Suprapubic skin (tissue), 4 donors: ENCODE measurements around the gene OTOG. TPM values are rescaled to one million over a fixed set of nuclear protein-coding genes. Genes with fewer than 3 reads are reported as not detected.

Experiments
- DNase-seq, 2 donors: peaks; one replicate each; pipeline ENCODE4 v3.0.0-alpha.2; 2019; ENCODE audit warnings: low spot score in 2 of 2
- H3K27ac ChIP-seq: fragments of 200-600 bp; sonication (generic); one replicate; pipeline ENCODE4 v1.5.1; 2019
- H3K27me3 ChIP-seq: fragments of 200-600 bp; sonication (generic); one replicate; pipeline ENCODE4 v1.5.1; 2019
- H3K36me3 ChIP-seq: fragments of 200-600 bp; sonication (generic); one replicate; pipeline ENCODE4 v1.5.1; 2019
- H3K4me1 ChIP-seq: fragments of 200-600 bp; sonication (generic); one replicate; pipeline ENCODE4 v1.5.1; 2019
- H3K4me3 ChIP-seq: fragments of 200-600 bp; sonication (generic); one replicate; pipeline ENCODE4 v1.5.1; 2019; ENCODE audit warnings: mild to moderate bottlenecking
- H3K9me3 ChIP-seq: fragments of 200-600 bp; sonication (generic); one replicate; pipeline ENCODE4 v1.5.1; 2019
- CTCF ChIP-seq, 2 donors: fragments of 200-600 bp in 1 of 2; fragments of 450-650 bp in 1 of 2; sonication (generic) in 1 of 2; IDR thresholded peaks; one replicate each; pipeline ENCODE4 v1.5.1; 2016 to 2019; ENCODE audit warnings: antibody characterized with exemption in 2 of 2, mild to moderate bottlenecking in 1 of 2, moderate library complexity in 1 of 2
- EP300 ChIP-seq: sonication (generic); formaldehyde crosslinking; IDR thresholded peaks from one replicate; pipeline ENCODE4 v1.6.1; 2017; ENCODE audit warnings: antibody characterized with exemption
- POLR2A ChIP-seq, 2 donors: fragments of 450-650 bp; IDR thresholded peaks; one replicate each; pipeline ENCODE4 v1.6.1; 2017; ENCODE audit warnings: antibody characterized with exemption in 2 of 2, mild to moderate bottlenecking in 2 of 2, moderate library complexity in 2 of 2
- POLR2AphosphoS5 ChIP-seq, 3 donors: sonication (generic); formaldehyde crosslinking; IDR thresholded peaks; one replicate each; pipeline ENCODE4 v1.6.1; 2017; ENCODE audit warnings: antibody characterized with exemption in 3 of 3
- whole genome bisulfite sequencing: methylation state at CpG from one replicate; pipeline ENCODE4 v1.1.5; 2018; 5-methylcytosine and 5-hydroxymethylcytosine counted together
- total RNA-seq, 4 donors: library from RNA; depleted of rRNA; stranded (reverse); fragments of >200 nt; gene quantifications; one replicate each; pipeline ENCODE4 v1.1.0, GENCODE V29; 2016

The OTOG gene
- total RNA-seq, 4 donors from 2014 or later: not detected

- Histone ChIP-seq H3K36me3 (no peaks in the 10 kb centered on the region), H3K27ac (no peak overlapping the region), H3K4me1 (no peaks in the 10 kb centered on the region), H3K27me3 (peaks cover 4% of the 10 kb centered on the region), H3K4me3 (no peak overlapping the region), H3K9me3 (no peaks in the 10 kb centered on the region)
- no peak for TF ChIP-seq POLR2A (IDR thresholded peaks at IDR 0.05)
- TF ChIP-seq POLR2AphosphoS5 (IDR thresholded peaks at IDR 0.05): no peak
- no peak for TF ChIP-seq CTCF (IDR thresholded peaks at IDR 0.05)
- TF ChIP-seq EP300: no peak
- peak in 1 of 2 donors; percentile 44 for DNase-seq
- WGBS: 90% methylated on average over 4 of the region's 14 CpGs
Observed at GRCh38 chr11:17643506-17644405, 96.7 kb downstream of the OTOG start.

- TF ChIP-seq POLR2AphosphoS5 (IDR thresholded peaks at IDR 0.05) (no peak), CTCF (IDR thresholded peaks at IDR 0.05) (no peak), POLR2A (IDR thresholded peaks at IDR 0.05) (no peak), EP300 (no peak)
- no peak overlapping the region for H3K27ac ChIP-seq
- 94% methylated on average over 9 of the region's 15 CpGs for WGBS
- H3K9me3 ChIP-seq: no peaks in the 10 kb centered on the region
- no peaks in the 10 kb centered on the region for H3K36me3 ChIP-seq
- no peaks in the 10 kb centered on the region for H3K4me1 ChIP-seq
- H3K4me3 ChIP-seq: no peak overlapping the region
- H3K27me3 ChIP-seq: peaks cover 10% of the 10 kb centered on the region
- DNase-seq: no peak
Observed at GRCh38 chr11:17645190-17645970, 98.3 kb downstream of the OTOG start.

DNA sequence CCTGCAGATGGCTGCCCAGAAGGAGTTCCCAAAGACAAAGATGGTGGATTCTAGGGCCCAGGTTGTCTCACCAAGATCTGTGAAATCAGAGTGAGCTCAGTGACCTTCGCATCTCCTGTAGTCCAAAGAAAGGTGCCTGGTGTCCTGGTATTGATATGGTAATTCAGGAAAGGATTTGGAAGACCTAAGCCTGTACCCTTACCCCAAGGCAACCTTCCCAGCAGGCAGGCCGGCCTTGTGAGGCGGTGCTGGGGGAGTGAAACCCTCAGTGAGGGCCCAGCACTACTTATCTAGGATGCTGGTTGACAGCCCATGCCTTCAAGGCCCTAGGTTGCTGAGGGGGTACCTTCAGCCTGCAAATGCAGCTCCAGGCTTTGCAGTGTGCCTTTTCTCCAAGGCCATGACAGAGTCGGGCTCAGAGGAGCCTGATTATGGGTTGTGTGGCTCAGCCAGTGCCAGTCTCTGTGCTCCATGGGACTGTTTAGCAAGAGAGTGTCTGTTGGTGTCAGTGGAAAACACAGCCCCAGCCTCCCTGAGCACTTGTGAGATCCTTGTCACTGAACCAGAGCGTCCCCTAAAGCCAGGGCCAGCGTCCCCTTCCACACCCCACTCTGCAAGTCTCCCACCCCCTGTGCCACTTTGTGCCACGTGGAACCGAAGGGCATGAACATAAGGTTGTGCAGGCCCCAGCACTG is 99.5 kb downstream of the OTOG start:
- Histone ChIP-seq H3K9me3 (no peaks in the 10 kb centered on the region), H3K36me3 (no peaks in the 10 kb centered on the region), H3K27me3 (peaks cover 16% of the 10 kb centered on the region), H3K4me3 (no peak overlapping the region), H3K4me1 (no peaks in the 10 kb centered on the region), H3K27ac (no peak overlapping the region)
- no peak for DNase-seq
- TF ChIP-seq EP300 (no peak), CTCF (IDR thresholded peaks at IDR 0.05) (no peak), POLR2A (IDR thresholded peaks at IDR 0.05) (no peak), POLR2AphosphoS5 (IDR thresholded peaks at IDR 0.05) (no peak)
- WGBS: 87% methylated on average over 6 of the region's 8 CpGs

GRCh38 chr11:17648528-17648927 is 101.5 kb downstream of the OTOG start:
- H3K9me3 ChIP-seq: no peaks in the 10 kb centered on the region
- H3K36me3 ChIP-seq: no peaks in the 10 kb centered on the region
- peaks cover 26% of the 10 kb centered on the region for H3K27me3 ChIP-seq
- WGBS: 84% methylated on average over 4 of the region's 4 CpGs
- no peak overlapping the region for H3K4me3 ChIP-seq
- TF ChIP-seq POLR2AphosphoS5 (IDR thresholded peaks at IDR 0.05): no peak
- TF ChIP-seq EP300: no peak
- TF ChIP-seq CTCF (IDR thresholded peaks at IDR 0.05): no peak
- no peak for TF ChIP-seq POLR2A (IDR thresholded peaks at IDR 0.05)
- no peak for DNase-seq
- no peaks in the 10 kb centered on the region for H3K4me1 ChIP-seq
- H3K27ac ChIP-seq: no peak overlapping the region
